ENCODE measurements around the gene PSD2.

GRCh38 chr5:139792218-139792617 is 3.4 kb upstream of the PSD2 start:
- TF ChIP-seq CTCF (IDR thresholded peaks at IDR 0.05; ENCODE audit: low read depth, low read length, poor library complexity, severe bottlenecking) (no peak), EZH2phosphoT487 (IDR thresholded peaks at IDR 0.05; ENCODE audit: borderline replicate concordance, low read length) (no peak)
